Measurements from ENCODE around the gene TXK. TPM values are rescaled to one million over a fixed set of nuclear protein-coding genes. Genes with fewer than 3 reads are reported as not detected.

Gene TXK
- total RNA-seq, 1 experiment from 2014 or later: 0.70 TPM

GRCh38 chr4:48033412-48033811 lies 100.6 kb downstream of the TXK start:
- TF ChIP-seq ZNF512 (CRISPR knock-in tag; IDR thresholded peaks at IDR 0.05; ENCODE audit: borderline replicate concordance) (no peak), PRDM15 (CRISPR knock-in tag; IDR thresholded peaks at IDR 0.05) (no peak), CREM (CRISPR knock-in tag; IDR thresholded peaks at IDR 0.05) (no peak), RORB (CRISPR knock-in tag; IDR thresholded peaks at IDR 0.05) (no peak), SP1 (CRISPR knock-in tag; conservative IDR thresholded peaks at IDR 0.05) (no peak), OVOL2 (CRISPR knock-in tag; IDR thresholded peaks at IDR 0.05; ENCODE audit: borderline replicate concordance) (no peak), ZNF121 (CRISPR knock-in tag; IDR thresholded peaks at IDR 0.05) (no peak), ELF4 (CRISPR knock-in tag; IDR thresholded peaks at IDR 0.05; ENCODE audit: low read depth) (no peak), ATF3 (CRISPR knock-in tag; conservative IDR thresholded peaks at IDR 0.05) (no peak), MLX (CRISPR knock-in tag; IDR thresholded peaks at IDR 0.05) (no peak), USF1 (CRISPR knock-in tag; IDR thresholded peaks at IDR 0.05) (no peak), ZBTB21 (CRISPR knock-in tag; IDR thresholded peaks at IDR 0.05; ENCODE audit: borderline replicate concordance) (no peak), NR2C2 (CRISPR knock-in tag; IDR thresholded peaks at IDR 0.05) (no peak), CDX4 (CRISPR knock-in tag; IDR thresholded peaks at IDR 0.05; ENCODE audit: borderline replicate concordance) (no peak), GRHL2 (CRISPR knock-in tag; IDR thresholded peaks at IDR 0.05; ENCODE audit: insufficient replicate concordance, severe bottlenecking) (no peak), CTCF (IDR thresholded peaks at IDR 0.05) (no peak), E2F4 (CRISPR knock-in tag; IDR thresholded peaks at IDR 0.05; ENCODE audit: borderline replicate concordance, low read depth) (no peak), ZNF396 (CRISPR knock-in tag; IDR thresholded peaks at IDR 0.05; ENCODE audit: borderline replicate concordance) (no peak)
- no peak overlapping the region for H3K27ac Mint-ChIP-seq
- peaks cover 23% of the 10 kb centered on the region for H3K4me1 Mint-ChIP-seq
- DNase-seq (ENCODE audit: low spot score): no peak
- ATAC-seq: no peak
- ChIA-PET POLR2A (no interaction called here), CTCF (interaction anchor here (1.0 to 1.5 kb wide), 8 partner anchors 9 to 54 kb away, joined by 3 to 14 read pairs (median 6); no protein-coding TSS in a partner anchor)
- no peaks in the 10 kb centered on the region; the same call in 1 of the 2 replicates for H3K36me3 Mint-ChIP-seq
- no peaks in the 10 kb centered on the region for H3K27me3 Mint-ChIP-seq (ENCODE audit: low read depth)
- no peak overlapping the region for H3K4me3 Mint-ChIP-seq
- H3K9me3 Mint-ChIP-seq: no peaks in the 10 kb centered on the region
